H1 (cell line): ENCODE data around the gene UBP1. TPM values are rescaled to one million over a fixed set of nuclear protein-coding genes. Genes with fewer than 3 reads are reported as not detected.

Experiments used
- CTCF ChIA-PET: fragments of 300-600 bp; sonication (Branson Sonifier 250); formaldehyde crosslinking; loops from one replicate; lab custom pipeline; 2021; ENCODE audit not compliant: partially characterized antibody; lab: Charles Lee
- POLR2A ChIA-PET: fragments of 300-600 bp; sonication (Branson Sonifier 250); formaldehyde crosslinking; loops from one replicate; lab custom pipeline; 2021; ENCODE audit warnings: inconsistent platforms; ENCODE audit not compliant: partially characterized antibody; lab: Charles Lee
- DNase-seq, 2 experiments: peaks; one replicate each; pipeline versions ENCODE4 v3.0.0 to v3.0.0-alpha.2; 2010 to 2022; ENCODE audit warnings: low spot score in 2 of 2, low read depth in 1 of 2, mixed read lengths in 1 of 2
- FAIRE-seq: peaks from 2 replicates; lab custom pipeline; 2011; peaks lifted over from hg19 to GRCh38; lab: Jason Lieb, UNC
- H2AFZ ChIP-seq: 2 replicates; pipeline ENCODE4 v1.8.1; 2012; ENCODE audit warnings: low read length, inconsistent platforms
- H2AK5ac ChIP-seq: 2 replicates; pipeline ENCODE4 v1.6.1; 2013; ENCODE audit warnings: low read depth, low read length
- H2BK120ac ChIP-seq: replicated peaks from 2 replicates; pipeline ENCODE3; 2013; ENCODE audit warnings: low read depth, low read length, inconsistent platforms
- H2BK12ac ChIP-seq: 2 replicates; pipeline ENCODE4 v1.6.1; 2013; ENCODE audit warnings: low read depth, low read length
- H2BK15ac ChIP-seq: 2 replicates; pipeline ENCODE4 v1.6.1; 2013; ENCODE audit warnings: low read length
- H2BK20ac ChIP-seq: 2 replicates; pipeline ENCODE4 v1.6.1; 2013; ENCODE audit warnings: low read length
- H2BK5ac ChIP-seq: 2 replicates; pipeline ENCODE4 v1.6.1; 2013; ENCODE audit warnings: low read depth, low read length
- H3K14ac ChIP-seq: 2 replicates; pipeline ENCODE4 v1.6.1; 2013; ENCODE audit warnings: inconsistent platforms; ENCODE audit not compliant: insufficient read length
- H3K18ac ChIP-seq: 2 replicates; pipeline ENCODE4 v1.6.1; 2013; ENCODE audit warnings: low read length; ENCODE audit errors: extremely low read depth
- H3K23ac ChIP-seq: 2 replicates; pipeline ENCODE4 v1.6.1; 2013; ENCODE audit warnings: inconsistent platforms; ENCODE audit not compliant: insufficient read length
- H3K23me2 ChIP-seq: 2 replicates; pipeline ENCODE4 v1.6.1; 2013; ENCODE audit warnings: low read depth, low read length
- H3K27ac ChIP-seq: 2 replicates; pipeline ENCODE4 v1.6.1; 2011; ENCODE audit warnings: low read depth, low read length, inconsistent platforms
- H3K27me3 ChIP-seq, 4 experiments: replicated peaks in 1 of 4; 1 replicate in 1 of 4; 2 replicates in 3 of 4; pipeline versions ENCODE4 v1.6.1 to v1.8.1; 2011 to 2013; ENCODE audit warnings: low read length in 3 of 4, mild to moderate bottlenecking in 3 of 4, inconsistent platforms in 2 of 4, mixed read lengths in 2 of 4, moderate library complexity in 1 of 4; ENCODE audit not compliant: control insufficient read depth in 3 of 4, insufficient read depth in 3 of 4; ENCODE audit errors: extremely low read depth in 1 of 4
- H3K36me3 ChIP-seq, 4 experiments: 2 replicates each; pipeline versions ENCODE4 v1.6.1 to v1.8.1; 2011 to 2013; ENCODE audit warnings: mild to moderate bottlenecking in 4 of 4, low read length in 3 of 4, moderate library complexity in 2 of 4, control low read depth in 1 of 4, inconsistent platforms in 1 of 4; ENCODE audit not compliant: insufficient read depth in 4 of 4, control insufficient read depth in 2 of 4
- H3K4ac ChIP-seq: replicated peaks from 2 replicates; pipeline ENCODE3; 2013; ENCODE audit warnings: low read length, low read depth, mixed read lengths, inconsistent platforms; ENCODE audit not compliant: insufficient read length
- H3K4me1 ChIP-seq, 4 experiments: replicated peaks in 1 of 4; 1 replicate in 1 of 4; 2 replicates in 3 of 4; pipeline versions ENCODE4 v1.6.1 to v1.8.1; 2011 to 2013; ENCODE audit warnings: low read length in 3 of 4, inconsistent platforms in 2 of 4, mixed read lengths in 1 of 4; ENCODE audit not compliant: insufficient read depth in 4 of 4, control insufficient read depth in 3 of 4
- H3K4me2 ChIP-seq, 2 experiments: 2 replicates each; pipeline versions ENCODE4 v1.6.1 to v1.8.1; 2011 to 2013; ENCODE audit warnings: low read depth in 2 of 2, low read length in 2 of 2, control low read depth in 1 of 2, inconsistent platforms in 1 of 2, mild to moderate bottlenecking in 1 of 2; ENCODE audit not compliant: insufficient read depth in 1 of 2
- H3K4me3 ChIP-seq, 4 experiments: fragments of 200-600, 300-600 bp in 1 of 4; sonication (generic), shearing (Covaris generic), sonication (Bioruptor Twin) in 1 of 4; 2 replicates each; pipeline versions ENCODE4 v1.5.1 to v1.8.1; 2011 to 2016; ENCODE audit warnings: low read length in 4 of 4, low read depth in 3 of 4, control low read depth in 2 of 4, inconsistent platforms in 2 of 4, mild to moderate bottlenecking in 2 of 4, mixed read lengths in 1 of 4, moderate library complexity in 1 of 4; ENCODE audit not compliant: insufficient read depth in 2 of 4; ENCODE audit errors: extremely low read depth in 1 of 4
- H3K56ac ChIP-seq: replicated peaks from 2 replicates; pipeline ENCODE3; 2013; ENCODE audit warnings: low read depth, mild to moderate bottlenecking, mixed read lengths, low read length, inconsistent platforms; ENCODE audit not compliant: insufficient read length
- H3K79me1 ChIP-seq: 2 replicates; pipeline ENCODE4 v1.6.1; 2013; ENCODE audit warnings: low read depth, low read length, control low read depth
- H3K79me2 ChIP-seq, 2 experiments: 2 replicates each; pipeline versions ENCODE4 v1.6.1 to v1.8.1; 2012 to 2013; ENCODE audit warnings: low read length in 2 of 2, mild to moderate bottlenecking in 2 of 2, inconsistent platforms in 1 of 2; ENCODE audit not compliant: insufficient read depth in 2 of 2, control insufficient read depth in 1 of 2
- H3K9ac ChIP-seq, 4 experiments: replicated peaks in 1 of 4; 1 replicate in 1 of 4; 2 replicates in 3 of 4; pipeline versions ENCODE4 v1.6.1 to v1.8.1; 2011 to 2013; ENCODE audit warnings: low read depth in 3 of 4, low read length in 3 of 4, control low read depth in 2 of 4, mild to moderate bottlenecking in 2 of 4, moderate library complexity in 2 of 4, inconsistent platforms in 1 of 4; ENCODE audit errors: extremely low read depth in 1 of 4
- H3K9me3 ChIP-seq, 2 experiments: 2 replicates each; pipeline versions ENCODE4 v1.6.1 to v1.8.1; 2012 to 2013; ENCODE audit warnings: mild to moderate bottlenecking in 2 of 2, moderate library complexity in 2 of 2, control low read depth in 1 of 2, inconsistent platforms in 1 of 2, low read depth in 1 of 2, low read length in 1 of 2, mixed read lengths in 1 of 2; ENCODE audit not compliant: insufficient read depth in 2 of 2
- H4K20me1 ChIP-seq, 2 experiments: replicated peaks in 1 of 2; 2 replicates each; pipeline versions ENCODE3 to v1.8.1; 2011 to 2013; ENCODE audit warnings: inconsistent platforms in 2 of 2, low read length in 2 of 2, mild to moderate bottlenecking in 1 of 2; ENCODE audit not compliant: insufficient read depth in 2 of 2, control insufficient read depth in 1 of 2
- H4K5ac ChIP-seq: 2 replicates; pipeline ENCODE4 v1.6.1; 2013; ENCODE audit warnings: low read length, low read depth, mixed read lengths, inconsistent platforms; ENCODE audit not compliant: insufficient read length
- H4K8ac ChIP-seq: 2 replicates; pipeline ENCODE4 v1.8.0; 2013; ENCODE audit warnings: mild to moderate bottlenecking, moderate library complexity, low read length, inconsistent platforms; ENCODE audit not compliant: insufficient read depth; ENCODE audit errors: extremely low read depth
- H4K91ac ChIP-seq: replicated peaks from 2 replicates; pipeline ENCODE3; 2013; ENCODE audit warnings: low read length, mixed read lengths, inconsistent platforms; ENCODE audit not compliant: insufficient read length
- BCL11A ChIP-seq, 2 experiments: IDR thresholded peaks; one replicate each; pipeline ENCODE4 v1.6.1; 2011; ENCODE audit warnings: low read depth in 2 of 2, low read length in 2 of 2, mild to moderate bottlenecking in 2 of 2
- CEBPB ChIP-seq: IDR thresholded peaks from 2 replicates; pipeline ENCODE4 v1.6.1; 2012; ENCODE audit warnings: low read depth, low read length
- CTCF ChIP-seq, 3 experiments: IDR thresholded peaks; 1 replicate in 2 of 3; 2 replicates in 1 of 3; pipeline versions ENCODE4 v1.5.1 to v1.6.1; 2011; ENCODE audit warnings: low read length in 3 of 3, mild to moderate bottlenecking in 3 of 3, inconsistent platforms in 2 of 3, low read depth in 1 of 3, moderate library complexity in 1 of 3; ENCODE audit not compliant: insufficient read depth in 1 of 3; ENCODE audit errors: control extremely low read depth in 1 of 3
- EGR1 ChIP-seq: IDR thresholded peaks from 2 replicates; pipeline ENCODE4 v1.6.1; 2011; ENCODE audit warnings: low read depth, low read length, borderline replicate concordance
- NANOG ChIP-seq: IDR thresholded peaks from 2 replicates; pipeline ENCODE4 v1.6.1; 2011; ENCODE audit warnings: low read length, low read depth, mild to moderate bottlenecking, inconsistent platforms; ENCODE audit not compliant: insufficient read depth, poor library complexity, severe bottlenecking
- SIN3A ChIP-seq, 2 experiments: IDR thresholded peaks in 1 of 2; conservative IDR thresholded peaks in 1 of 2; 2 replicates each; pipeline ENCODE4 v1.6.1; 2011 to 2012; ENCODE audit warnings: low read length in 2 of 2, improper control_type of control experiment in 1 of 2, low read depth in 1 of 2, mild to moderate bottlenecking in 1 of 2
- TAF1 ChIP-seq: IDR thresholded peaks from 2 replicates; pipeline ENCODE4 v1.6.1; 2011; ENCODE audit warnings: mild to moderate bottlenecking, low read depth, low read length
- WGBS, 2 experiments: shearing (Covaris generic) in 1 of 2; methylation state at CpG; one replicate each; pipeline versions ENCODE4 v1.1.6 to v1.1.7; 2013 to 2015; ENCODE audit warnings: low lambda C conversion rate in 2 of 2, mixed read lengths in 2 of 2, inconsistent platforms in 1 of 2, low coverage in 1 of 2, missing lambda C conversion rate in 1 of 2; ENCODE audit not compliant: insufficient replicate concordance in 2 of 2, insufficient coverage in 1 of 2, insufficient read length in 1 of 2; ENCODE audit errors: extremely low coverage in 1 of 2, missing lambda C conversion rate in 1 of 2; 5-methylcytosine and 5-hydroxymethylcytosine counted together
- polyA plus RNA-seq, 7 experiments: library from polyadenylated mRNA; depleted of rRNA in 3 of 7; stranded (reverse) in 5 of 7; unstranded in 2 of 7; fragments of >200 nt in 5 of 7; fragments of 200-250 nt in 2 of 7; gene quantifications; 1 replicate in 5 of 7; 2 replicates in 1 of 7; 4 replicates in 1 of 7; pipeline versions ENCODE4 v1.2.1 to v1.2.3, GENCODE V29; 2011 to 2013; ENCODE audit warnings: missing spikeins in 2 of 7, mixed read lengths in 2 of 7
- total RNA-seq: library from RNA; stranded (reverse); fragmentation: NEBNext Ultra II Directional; extraction: Animal tissue kit (Norgen Biotek cat#: 25700); gene quantifications from 2 replicates; pipeline ENCODE4 v1.2.1, GENCODE V29; 2021

The UBP1 gene
- total and polyA plus RNA-seq, 2 of the 8 experiments (the other 6 are each of a cell fraction or from before 2014, with no cell fraction given), result 47.3 to 71.9 TPM

DNA sequence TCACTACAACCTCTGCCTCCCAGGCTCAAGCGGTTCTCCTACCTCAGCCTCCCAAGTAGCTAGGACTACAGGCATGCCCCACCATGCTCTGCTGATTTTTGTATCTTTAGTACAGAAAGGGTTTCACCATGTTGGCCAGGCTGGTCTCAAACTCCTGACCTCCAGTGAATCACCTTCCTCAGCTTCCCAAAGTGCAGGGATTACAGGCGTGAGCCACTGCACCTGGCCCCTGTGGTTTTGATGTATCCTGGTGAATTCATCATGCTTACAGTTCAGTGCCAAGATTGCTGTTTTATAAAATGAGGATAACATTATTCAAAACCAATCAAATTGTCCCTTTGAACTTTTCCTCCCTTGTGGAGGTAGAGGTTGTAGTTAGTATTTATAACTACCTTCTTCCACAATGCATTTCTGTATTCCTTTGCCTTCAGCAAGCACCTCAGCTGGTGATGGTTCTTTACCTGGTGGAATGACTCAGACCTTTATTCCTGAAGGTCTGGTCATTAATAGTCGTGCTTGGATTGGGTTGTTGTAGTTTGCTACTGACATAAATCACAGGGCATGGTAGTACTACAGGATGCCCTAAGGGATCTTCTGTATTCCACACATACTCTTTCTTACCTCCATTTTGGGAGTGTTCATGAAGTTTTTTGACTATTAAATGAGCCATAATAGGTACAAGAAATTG lies 76.9 kb downstream of the UBP1 start:
- no peak overlapping the region for H2BK20ac ChIP-seq
- H3K23ac ChIP-seq, result no peak overlapping the region
- no peak overlapping the region for H3K56ac ChIP-seq
- H3K4me3 ChIP-seq, result no peak overlapping the region
- H2BK15ac ChIP-seq, result no peak overlapping the region
- no peak for FAIRE-seq
- H3K4ac ChIP-seq, result no peak overlapping the region
- 83% methylated on average over 3 of the region's 3 CpGs; no CpG with 5 or more reads in 1 of the 2 experiments for WGBS, 2 experiments
- no peak for DNase-seq
- H2BK120ac ChIP-seq, result no peak overlapping the region
- no peak overlapping the region for H3K27ac ChIP-seq
- H2BK12ac ChIP-seq, result no peak overlapping the region
- no peaks in the 10 kb centered on the region for H4K20me1 ChIP-seq
- H3K4me1 ChIP-seq, result no peaks in the 10 kb centered on the region
- H4K5ac ChIP-seq, result no peak overlapping the region
- no peak overlapping the region for H3K14ac ChIP-seq
- no peak overlapping the region for H4K91ac ChIP-seq
- H3K9ac ChIP-seq, result no peak overlapping the region
- POLR2A ChIA-PET, result no interaction called here
- no peaks in the 10 kb centered on the region for H3K79me2 ChIP-seq
- no peak overlapping the region for H3K4me2 ChIP-seq
- H3K36me3 ChIP-seq, result no peaks in the 10 kb centered on the region
- H4K8ac ChIP-seq, result no peak overlapping the region
- no peaks in the 10 kb centered on the region for H3K23me2 ChIP-seq
- TF ChIP-seq SIN3A (conservative IDR thresholded peaks at IDR 0.05 in 1 of 2, IDR thresholded peaks at IDR 0.05 in 1 of 2; ENCODE audit: low read depth in 1 of 2, low read length in 2 of 2), result no peak
- TF ChIP-seq TAF1, result no peak
- TF ChIP-seq CEBPB, result no peak
- no peak for TF ChIP-seq EGR1
- no peak for TF ChIP-seq BCL11A (IDR thresholded peaks at IDR 0.05; ENCODE audit: low read depth in 2 of 2, low read length in 2 of 2)
- TF ChIP-seq CTCF (IDR thresholded peaks at IDR 0.05; ENCODE audit: control extremely low read depth in 1 of 3, insufficient read depth in 1 of 3, low read depth in 1 of 3, low read length in 3 of 3), result no peak
- TF ChIP-seq NANOG, result no peak
- H2AK5ac ChIP-seq, result no peak overlapping the region
- H2BK5ac ChIP-seq, result no peak overlapping the region
- H3K9me3 ChIP-seq, result no peaks in the 10 kb centered on the region
- H3K27me3 ChIP-seq, result no peaks in the 10 kb centered on the region
- CTCF ChIA-PET, result interaction anchor here (0.7 to 3.0 kb wide), 6 partner anchors 9 to 288 kb away, joined by 3 to 27 read pairs (median 4); no protein-coding TSS in a partner anchor
- no peaks in the 10 kb centered on the region for H3K79me1 ChIP-seq
- no peak overlapping the region for H2AFZ ChIP-seq
- H3K18ac ChIP-seq, result no peak overlapping the region
